Aorta (tissue), 5 donors: ENCODE data around the gene MRAP2. TPM values are rescaled to one million over a fixed set of nuclear protein-coding genes. Genes with fewer than 3 reads are reported as not detected.

Source experiments
- ATAC-seq: fragments of 200-7000 bp; cut with Tn5 transposase; one replicate; pipeline ENCODE4 v1.9.1; 2022; ENCODE audit warnings: moderate library complexity; ENCODE audit not compliant: low FRiP score
- DNase-seq, 2 donors: peaks; one replicate each; pipeline ENCODE4 v3.0.0-alpha.2; 2020
- H3K27ac ChIP-seq, 2 donors: one replicate each; pipeline ENCODE4 v1.5.1; 2013; ENCODE audit warnings: low read length in 2 of 2, mild to moderate bottlenecking in 2 of 2, moderate library complexity in 2 of 2, control low read depth in 1 of 2, inconsistent platforms in 1 of 2, low read depth in 1 of 2
- H3K27me3 ChIP-seq, 2 donors: one replicate each; pipeline ENCODE4 v1.6.1; 2013; ENCODE audit warnings: control low read depth in 1 of 2, low read length in 1 of 2, mild to moderate bottlenecking in 1 of 2, moderate library complexity in 1 of 2; ENCODE audit not compliant: insufficient read depth in 2 of 2, control insufficient read depth in 1 of 2
- H3K36me3 ChIP-seq, 2 donors: one replicate each; pipeline ENCODE4 v1.6.1; 2013; ENCODE audit warnings: control low read depth in 1 of 2, low read length in 1 of 2, mild to moderate bottlenecking in 1 of 2; ENCODE audit not compliant: insufficient read depth in 2 of 2, control insufficient read depth in 1 of 2
- H3K4me1 ChIP-seq, 2 donors: one replicate each; pipeline ENCODE4 v1.6.1; 2013; ENCODE audit warnings: low read length in 2 of 2, control low read depth in 1 of 2, mild to moderate bottlenecking in 1 of 2, moderate library complexity in 1 of 2; ENCODE audit not compliant: insufficient read depth in 2 of 2, control insufficient read depth in 1 of 2
- H3K4me3 ChIP-seq, 2 donors: one replicate each; pipeline ENCODE4 v1.5.1; 2013; ENCODE audit warnings: low read length in 2 of 2, control low read depth in 1 of 2, mild to moderate bottlenecking in 1 of 2
- H3K9me3 ChIP-seq: one replicate; pipeline ENCODE4 v1.6.1; 2013; ENCODE audit warnings: mild to moderate bottlenecking, low read length; ENCODE audit not compliant: control insufficient read depth
- WGBS, 2 donors: extraction: QIAGEN DNeasy Blood & Tissue Kit; methylation state at CpG; one replicate each; pipeline ENCODE4 v1.1.7; 2013; 5-methylcytosine and 5-hydroxymethylcytosine counted together
- intact Hi-C, 2 donors: fragments of 100-400 bp; cut with DNase I; formaldehyde crosslinking; loops; one replicate each; pipeline versions ENCODE4 v1.14.2 to v1.15.0; 2022
- long read RNA-seq, 2 donors: library from polyadenylated mRNA; unstranded; transcript quantifications; one replicate each; pipeline ENCODE4 v2.0.0, GENCODE V29; 2020 to 2021
- polyA plus RNA-seq, 2 donors: library from polyadenylated mRNA; stranded (reverse); fragments of 200-250 nt; gene quantifications; one replicate each; pipeline ENCODE4 v1.2.3, GENCODE V29; 2013
- total RNA-seq, 2 donors: library from RNA; stranded (reverse); fragmentation: NEBNext Ultra II Directional; extraction: Animal tissue kit (Norgen Biotek cat#: 25700); gene quantifications; one replicate each; pipeline ENCODE4 v1.2.1, GENCODE V29; 2021
- donor health status: healthy with polysubstance abuse.
- donor health status: Bipolar disorder and iron deficiency.
- donor health status: DM: no; HTN: no; CAD: no.
- donor health status: DM: no; HTN: no; CAD: no.
- donor health status: DM: yes; HTN: yes; CAD: no.

Gene MRAP2, protein sequence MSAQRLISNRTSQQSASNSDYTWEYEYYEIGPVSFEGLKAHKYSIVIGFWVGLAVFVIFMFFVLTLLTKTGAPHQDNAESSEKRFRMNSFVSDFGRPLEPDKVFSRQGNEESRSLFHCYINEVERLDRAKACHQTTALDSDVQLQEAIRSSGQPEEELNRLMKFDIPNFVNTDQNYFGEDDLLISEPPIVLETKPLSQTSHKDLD
- total RNA-seq (10 to 100 TPM; 65.1 to 74.4 TPM), polyA plus RNA-seq (10 to 100 TPM; 57.5 to 90.8 TPM)
- long read RNA-seq, donor 1, transcript MRAP2-201 (4 exons, 2,153 nt): major isoform, 36 of 70 reads
- long read RNA-seq, donor 1, partial matches to known transcripts: 3 of 70 reads
- long read RNA-seq, donor 1, other reads (novel, unspliced or antisense): 31 of 70 reads
- long read RNA-seq, donor 2, transcript MRAP2-201 (4 exons, 2,153 nt): major isoform, 47 of 57 reads
- long read RNA-seq, donor 2, partial matches to known transcripts: 1 of 57 reads
- long read RNA-seq, donor 2, other reads (novel, unspliced or antisense): 9 of 57 reads

DNA sequence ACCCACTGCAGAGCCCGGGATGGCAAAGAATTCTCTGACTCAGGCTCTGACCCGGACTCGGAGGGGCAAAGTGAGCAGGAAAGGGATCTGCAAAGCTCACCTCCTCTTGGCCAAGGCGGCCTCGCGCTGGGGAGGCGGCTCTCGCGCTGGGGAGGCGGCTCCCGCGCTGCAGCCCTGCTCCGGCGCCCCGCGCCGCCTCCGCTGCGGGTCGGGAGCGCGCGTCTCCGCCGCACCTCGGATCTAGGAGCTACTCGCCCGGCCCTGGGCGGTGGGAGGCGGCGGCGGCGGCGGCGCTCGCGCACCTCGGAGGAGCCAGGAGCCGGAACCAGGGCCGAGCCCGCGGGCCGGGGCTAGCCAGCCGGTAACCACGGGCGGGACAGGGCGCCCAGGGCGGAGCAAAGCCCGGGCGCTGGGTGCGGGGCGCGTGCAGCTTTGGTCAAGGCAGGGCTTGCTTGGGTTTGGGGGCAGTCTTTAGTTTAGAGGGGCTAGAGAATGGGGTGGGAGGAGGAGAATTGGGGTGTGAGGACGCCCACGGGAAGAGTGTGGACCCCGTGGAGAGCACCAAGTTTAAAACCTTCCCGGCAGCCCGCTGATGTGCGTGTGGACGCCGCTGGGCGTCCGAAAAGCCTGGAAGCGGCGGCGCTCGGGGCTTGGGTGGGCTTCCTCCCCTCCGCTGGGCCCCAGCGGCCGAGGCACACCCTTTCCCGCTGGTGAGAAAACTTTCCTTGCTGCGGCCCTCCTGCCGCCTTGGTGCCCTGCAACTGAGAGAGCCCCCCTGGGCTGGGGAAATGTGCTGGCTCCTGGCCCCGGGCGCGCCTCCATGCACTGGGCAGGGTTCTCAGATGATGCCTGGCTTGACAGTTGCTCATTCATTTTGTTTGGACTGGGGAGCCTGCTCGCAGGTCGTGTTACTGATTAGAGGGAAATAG, at the start of gene MRAP2:
MRAP2 (plus strand) TSS at position 250 of the 929 bp plus-strand sequence. CDS start 21,547 bp downstream, outside the sequence.
- WGBS, 2 donors: 0% methylated on average over 48 to 78 of the region's 78 CpGs
- Histone ChIP-seq H3K27me3 (no peaks in the 10 kb centered on the region), H3K4me3 (peak within 1 kb of the TSS; percentile 91), H3K27ac (peak within 1 kb of the TSS; percentile 36 to 92), H3K9me3 (no peaks in the 10 kb centered on the region), H3K4me1 (peaks cover 5 to 11% of the 10 kb centered on the region in 2 donors), H3K36me3 (no peaks in the 10 kb centered on the region)
- intact Hi-C loops: loop anchor here in 1 of 2 donors (10.0 kb wide), 2 partner anchors 149 to 161 kb away; no protein-coding TSS in a partner anchor
- peak; percentile 60 to 85 for DNase-seq
- ATAC-seq: peak; percentile 77

DNA sequence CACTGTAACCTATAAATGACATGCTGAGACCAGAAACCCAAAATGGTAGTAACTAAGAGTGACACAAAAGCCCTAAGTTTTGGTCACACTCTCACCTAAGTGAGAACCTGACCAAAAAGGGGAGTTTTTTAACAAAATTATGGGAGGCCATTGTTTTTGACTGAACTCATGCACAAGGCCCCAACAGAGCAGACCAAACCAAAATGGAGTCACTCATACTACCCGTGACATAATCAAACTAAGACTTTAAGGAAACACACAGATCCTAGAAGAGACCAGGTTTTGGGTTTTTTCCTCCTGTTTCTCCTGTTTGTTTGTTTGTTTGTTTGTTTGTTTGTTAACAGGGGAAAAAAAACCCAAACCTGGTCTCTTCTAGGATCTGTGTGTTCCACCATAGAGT, 49.2 kb upstream of the MRAP2 start:
- no peak overlapping the region for H3K4me3 ChIP-seq
- intact Hi-C loops: loop anchor here in 1 of 2 donors (2.0 kb wide), 1 partner anchor 40 kb away; no protein-coding TSS in a partner anchor
- peaks cover 4 to 29% of the 10 kb centered on the region in 2 donors for H3K4me1 ChIP-seq
- peak overlapping the region; percentile 71 to 87 for H3K27ac ChIP-seq
- 100% methylated on average over 1 of the region's 1 CpG for WGBS, 2 donors
- ATAC-seq (no peak), DNase-seq (no peak)
- H3K9me3 ChIP-seq: no peaks in the 10 kb centered on the region
- H3K27me3 ChIP-seq: no peaks in the 10 kb centered on the region
- no peaks in the 10 kb centered on the region for H3K36me3 ChIP-seq

DNA sequence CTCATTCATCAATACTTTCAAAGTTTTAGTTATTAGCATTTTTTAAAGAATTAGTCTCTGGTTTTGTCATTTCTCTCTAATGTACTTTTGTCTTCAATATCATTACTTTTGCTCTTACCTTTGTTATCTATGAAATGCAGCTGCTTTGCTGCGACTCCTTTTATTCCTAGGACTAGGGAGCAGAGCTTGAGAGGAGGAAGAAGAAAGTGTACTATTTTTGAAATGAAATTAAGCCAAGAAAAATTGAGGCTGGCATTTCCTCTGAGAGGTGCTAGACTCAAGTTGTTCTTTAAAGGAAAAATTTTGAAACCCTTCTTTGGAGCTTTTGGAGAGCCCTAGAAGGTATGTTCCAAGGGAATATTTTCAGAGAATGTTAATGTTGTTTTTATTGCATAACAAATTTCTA, 48.3 kb upstream of the MRAP2 start:
- no peak for DNase-seq
- Histone ChIP-seq H3K4me3 (no peak overlapping the region), H3K27me3 (no peaks in the 10 kb centered on the region), H3K27ac (no peak overlapping the region), H3K4me1 (peaks cover 4 to 29% of the 10 kb centered on the region in 2 donors), H3K9me3 (no peaks in the 10 kb centered on the region), H3K36me3 (no peaks in the 10 kb centered on the region)
- peak; percentile 72 for ATAC-seq
- WGBS, 2 donors: 4 to 7% methylated on average over 1 of the region's 1 CpG
- intact Hi-C loops: loop anchor here (2.0 to 5.0 kb wide), 2 partner anchors 39 to 42 kb away; no protein-coding TSS in a partner anchor

DNA sequence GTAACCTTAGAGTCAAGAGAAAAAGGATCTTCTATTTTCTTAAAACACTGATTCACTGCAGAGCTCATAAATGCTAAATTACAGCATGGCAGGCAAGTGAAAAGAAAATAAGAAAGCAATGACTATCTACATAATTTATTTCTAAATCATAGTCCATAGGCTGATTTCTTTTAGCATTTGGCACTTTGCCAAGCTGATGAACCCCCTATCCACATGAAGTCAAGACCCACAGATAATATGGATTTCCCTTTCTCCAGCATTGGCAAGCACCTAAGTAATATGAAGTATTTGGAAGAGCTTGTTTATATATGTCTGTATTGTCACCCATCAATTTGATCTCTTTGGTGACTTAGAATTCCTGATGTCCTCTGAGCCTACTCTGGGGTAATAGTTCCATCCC, 47.9 kb upstream of the MRAP2 start:
- Histone ChIP-seq H3K9me3 (no peaks in the 10 kb centered on the region), H3K27ac (peak overlapping the region in 1 of 2 donors; percentile 85), H3K4me3 (no peak overlapping the region), H3K27me3 (no peaks in the 10 kb centered on the region), H3K36me3 (no peaks in the 10 kb centered on the region), H3K4me1 (peaks cover 4 to 29% of the 10 kb centered on the region in 2 donors)
- ATAC-seq: no peak
- no peak for DNase-seq
- intact Hi-C loops: loop anchor here (2.0 to 5.0 kb wide), 2 partner anchors 39 to 42 kb away; no protein-coding TSS in a partner anchor

DNA sequence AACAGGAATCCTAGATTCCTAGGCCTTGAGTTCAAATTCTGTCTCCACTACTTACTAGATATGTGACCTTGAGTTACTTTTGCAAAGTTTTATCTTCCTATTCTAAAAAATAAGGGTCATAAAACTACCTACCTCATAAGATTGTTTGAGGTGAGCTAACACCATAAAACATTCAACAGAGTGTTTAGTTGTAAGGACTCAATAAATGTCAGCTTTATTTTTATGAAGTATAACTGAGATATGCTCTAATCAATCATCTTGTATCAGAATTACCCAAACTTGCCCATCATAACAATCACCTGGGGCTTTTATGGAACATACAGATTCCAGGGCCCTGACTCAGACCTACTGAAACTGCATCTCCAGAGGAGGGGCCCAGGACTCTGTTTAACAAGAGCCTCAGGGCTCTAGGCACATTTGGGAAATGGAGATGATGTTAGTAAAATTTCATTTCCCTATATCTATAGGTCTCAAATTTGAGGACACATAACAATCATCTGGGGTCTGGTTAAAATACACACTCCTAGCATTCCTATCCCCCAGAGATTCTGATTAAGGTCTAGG, 35.5 kb upstream of the MRAP2 start:
- Histone ChIP-seq H3K36me3 (no peaks in the 10 kb centered on the region), H3K9me3 (peaks cover 1% of the 10 kb centered on the region), H3K4me3 (no peak overlapping the region), H3K27me3 (no peaks in the 10 kb centered on the region), H3K27ac (no peak overlapping the region), H3K4me1 (peaks cover 0 to 2% of the 10 kb centered on the region in 2 donors)
- DNase-seq (no peak), ATAC-seq (no peak)
- intact Hi-C loops: no loop called here

DNA sequence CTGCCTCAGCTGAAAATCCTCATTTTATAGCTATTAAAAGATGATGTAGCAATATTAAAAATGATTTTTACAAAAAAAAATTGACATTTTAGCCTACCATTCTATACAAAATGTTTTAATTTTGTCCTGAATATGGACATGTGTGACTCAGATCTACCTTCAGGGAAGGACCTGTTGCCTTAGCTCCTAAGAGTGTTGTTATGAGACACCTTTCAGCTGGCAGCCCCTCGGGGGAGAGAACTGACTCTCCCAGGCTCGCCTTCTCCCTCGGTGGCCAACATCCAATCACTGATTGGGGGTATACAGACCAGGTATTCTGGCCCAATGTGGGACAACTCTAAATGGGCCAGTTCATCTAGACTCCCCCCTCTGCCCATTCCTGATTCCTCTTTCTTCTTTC, 32.5 kb upstream of the MRAP2 start:
- intact Hi-C loops: no loop called here
- Histone ChIP-seq H3K4me3 (no peak overlapping the region), H3K9me3 (no peaks in the 10 kb centered on the region), H3K4me1 (peaks cover 0 to 2% of the 10 kb centered on the region in 2 donors), H3K27ac (no peak overlapping the region), H3K27me3 (no peaks in the 10 kb centered on the region), H3K36me3 (no peaks in the 10 kb centered on the region)
- no peak for DNase-seq
- WGBS, 2 donors: 95% methylated on average over 3 of the region's 3 CpGs
- no peak for ATAC-seq

DNA sequence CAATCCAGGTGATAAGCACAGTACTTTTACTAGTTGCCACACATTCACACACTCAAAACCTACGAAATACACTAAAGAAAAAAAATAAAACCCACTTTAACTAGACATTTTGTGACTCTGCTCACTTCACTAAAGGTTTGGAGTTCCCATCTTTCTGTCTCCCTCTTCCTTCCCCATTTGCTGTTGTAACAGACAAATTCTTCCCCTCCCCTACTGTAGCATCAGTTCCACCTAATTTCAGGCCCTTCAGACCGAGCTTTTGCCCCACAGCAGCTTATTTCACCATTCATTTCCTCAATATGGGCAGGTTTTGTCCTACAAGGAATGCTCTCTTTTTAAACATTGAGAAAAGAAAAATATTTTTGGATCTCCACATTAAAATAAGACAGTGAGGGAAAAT, 31.3 kb upstream of the MRAP2 start:
- Histone ChIP-seq H3K36me3 (no peaks in the 10 kb centered on the region), H3K4me3 (no peak overlapping the region), H3K27ac (no peak overlapping the region), H3K27me3 (no peaks in the 10 kb centered on the region), H3K4me1 (peaks cover 0 to 2% of the 10 kb centered on the region in 2 donors), H3K9me3 (no peaks in the 10 kb centered on the region)
- intact Hi-C loops: no loop called here
- no peak for DNase-seq
- 88 to 90% methylated on average over 2 of the region's 2 CpGs for WGBS, 2 donors
- no peak for ATAC-seq

DNA sequence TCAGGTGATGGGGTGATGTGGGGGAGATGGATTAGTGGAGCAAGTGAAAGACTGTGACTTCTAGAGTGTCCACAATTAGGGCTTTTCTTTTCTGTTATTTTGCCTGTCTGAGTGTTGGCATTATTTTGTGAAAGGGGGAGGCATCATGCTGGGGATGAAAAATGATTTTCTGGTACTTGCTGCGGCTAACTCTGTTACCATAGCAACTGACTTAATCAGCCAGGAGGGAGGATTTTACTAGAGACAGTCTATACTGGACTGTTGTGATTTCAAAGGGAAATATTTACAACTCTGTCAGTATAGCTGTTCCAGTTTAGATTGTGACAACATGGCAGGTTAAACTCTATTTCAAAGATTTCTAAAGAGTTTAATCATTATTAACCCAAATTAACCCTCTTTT, 30.4 kb upstream of the MRAP2 start:
- intact Hi-C loops: no loop called here
- ATAC-seq (no peak), DNase-seq (no peak)
- no peaks in the 10 kb centered on the region for H3K36me3 ChIP-seq
- WGBS, 2 donors: 42 to 53% methylated on average over 1 of the region's 1 CpG
- peaks cover 0 to 2% of the 10 kb centered on the region in 2 donors for H3K4me1 ChIP-seq
- H3K4me3 ChIP-seq: no peak overlapping the region
- no peaks in the 10 kb centered on the region for H3K9me3 ChIP-seq
- H3K27me3 ChIP-seq: no peaks in the 10 kb centered on the region
- no peak overlapping the region for H3K27ac ChIP-seq
